Glomerular endothelial cell (primary cell): ENCODE results near the gene PKNOX1. TPM values are rescaled to one million over a fixed set of nuclear protein-coding genes. Genes with fewer than 3 reads are reported as not detected.
"Not testable (repeated sequence)": the region's sequence is repeated elsewhere in the genome, so short reads cannot be mapped to it uniquely, and the experiment has no call there.

Experiments
- DNase-seq: peaks from one replicate; pipeline ENCODE4 v3.0.0-alpha.2; 2011; ENCODE audit warnings: low read depth, low spot score; ENCODE audit errors: extremely low read depth
- total RNA-seq: library from RNA; depleted of rRNA; stranded (reverse); fragments of >200 nt; gene quantifications from 2 replicates; pipeline ENCODE4 v1.2.3, GENCODE V29; 2015

The PKNOX1 gene
- total RNA-seq, 1 donor from 2014 or later = 22.9 TPM

DNA sequence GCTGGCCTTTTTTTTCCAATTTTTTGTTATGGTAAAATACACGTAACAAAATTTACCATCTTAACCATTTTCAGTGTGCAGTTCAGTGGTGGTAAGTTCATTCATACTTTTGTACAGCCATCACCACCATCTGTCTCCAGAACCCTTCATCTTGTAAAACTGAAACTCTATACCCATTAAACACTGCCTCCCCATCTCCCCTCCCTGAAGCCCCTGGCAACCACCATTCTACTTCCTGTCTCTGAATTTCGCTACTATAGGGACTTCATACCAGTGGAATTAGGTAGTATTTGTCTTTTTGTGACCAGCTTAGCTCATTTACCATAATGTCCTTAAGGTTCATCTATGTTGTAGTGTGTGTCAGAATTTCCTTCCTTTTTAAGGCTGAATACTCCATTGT, 8.7 kb downstream of the PKNOX1 start:
- DNase-seq = no peak

DNA sequence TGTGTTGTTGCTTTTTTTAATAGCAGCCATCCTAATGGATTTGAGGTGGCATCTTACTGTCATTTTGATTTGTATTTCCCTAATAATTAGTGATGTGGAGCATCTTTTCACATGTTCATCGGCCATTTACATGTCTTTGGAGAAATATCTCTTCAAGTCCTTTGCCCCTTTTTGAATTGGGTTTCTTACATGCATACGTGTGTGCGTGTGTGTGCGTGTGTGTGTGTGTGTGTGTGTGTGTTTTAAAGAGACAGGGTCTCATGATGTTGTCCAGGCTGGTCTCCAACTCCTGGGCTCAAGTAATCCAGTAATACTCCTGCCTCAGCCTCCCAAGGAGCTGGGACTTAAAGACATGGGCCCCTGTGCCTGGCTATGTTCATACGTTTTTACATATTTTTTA, 9.5 kb downstream of the PKNOX1 start:
- DNase-seq = no peak

DNA sequence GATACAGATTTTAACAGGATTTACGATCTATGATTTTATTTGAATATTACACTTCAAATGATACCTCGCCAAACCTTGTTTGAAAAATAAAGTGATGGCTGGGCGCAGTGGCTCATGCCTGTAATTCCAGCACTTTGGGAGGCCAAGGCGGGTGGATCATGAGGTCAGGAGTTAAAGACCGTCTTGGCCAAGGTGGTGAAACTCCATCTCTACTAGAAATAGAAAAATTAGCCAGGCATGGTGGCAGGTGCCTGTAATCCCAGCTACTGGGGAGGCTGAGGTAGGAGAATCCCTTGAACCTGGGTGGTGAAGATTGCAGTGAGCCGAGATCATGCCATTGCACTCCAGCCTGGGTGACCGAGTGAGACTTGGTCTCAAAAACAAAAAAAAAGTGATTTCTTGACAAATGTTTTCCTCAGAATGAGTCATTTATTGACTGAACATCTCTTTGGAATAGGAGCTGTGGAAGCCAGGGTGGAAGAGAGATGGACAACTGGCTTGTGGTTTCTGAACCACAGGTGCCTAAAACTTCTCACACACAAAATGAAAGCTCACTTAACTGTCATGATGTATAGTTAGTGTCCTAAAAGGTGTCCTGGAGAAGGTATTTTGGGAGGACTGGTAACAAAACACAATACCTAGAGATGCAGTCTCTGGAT, 11.9 kb downstream of the PKNOX1 start:
- DNase-seq = no peak

GRCh38 chr21:42988236-42988965, 14.0 kb downstream of the PKNOX1 start:
- DNase-seq = no peak

DNA sequence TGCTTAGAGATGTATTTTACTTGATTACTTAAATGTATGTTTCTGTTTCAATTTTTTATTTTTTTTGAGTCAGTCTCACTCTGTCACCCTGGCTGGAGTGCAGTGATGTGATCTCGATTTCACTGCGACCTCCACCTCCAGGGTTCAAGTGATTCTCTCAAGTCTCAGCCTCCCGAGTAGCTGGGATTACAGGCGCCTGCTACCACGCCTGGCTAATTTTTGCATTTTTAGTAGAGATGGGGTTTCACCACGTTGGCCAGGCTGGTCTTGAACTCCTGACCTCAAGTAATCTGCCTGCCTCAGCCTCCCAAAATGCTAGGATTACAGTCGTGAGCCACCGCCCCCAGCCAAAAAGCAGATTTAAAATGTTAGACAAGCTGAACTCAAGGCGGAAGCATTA, 15.0 kb downstream of the PKNOX1 start:
- DNase-seq = not testable (repeated sequence)

- DNase-seq = no peak
Observed at GRCh38 chr21:42989816-42990650, 15.7 kb downstream of the PKNOX1 start.

DNA sequence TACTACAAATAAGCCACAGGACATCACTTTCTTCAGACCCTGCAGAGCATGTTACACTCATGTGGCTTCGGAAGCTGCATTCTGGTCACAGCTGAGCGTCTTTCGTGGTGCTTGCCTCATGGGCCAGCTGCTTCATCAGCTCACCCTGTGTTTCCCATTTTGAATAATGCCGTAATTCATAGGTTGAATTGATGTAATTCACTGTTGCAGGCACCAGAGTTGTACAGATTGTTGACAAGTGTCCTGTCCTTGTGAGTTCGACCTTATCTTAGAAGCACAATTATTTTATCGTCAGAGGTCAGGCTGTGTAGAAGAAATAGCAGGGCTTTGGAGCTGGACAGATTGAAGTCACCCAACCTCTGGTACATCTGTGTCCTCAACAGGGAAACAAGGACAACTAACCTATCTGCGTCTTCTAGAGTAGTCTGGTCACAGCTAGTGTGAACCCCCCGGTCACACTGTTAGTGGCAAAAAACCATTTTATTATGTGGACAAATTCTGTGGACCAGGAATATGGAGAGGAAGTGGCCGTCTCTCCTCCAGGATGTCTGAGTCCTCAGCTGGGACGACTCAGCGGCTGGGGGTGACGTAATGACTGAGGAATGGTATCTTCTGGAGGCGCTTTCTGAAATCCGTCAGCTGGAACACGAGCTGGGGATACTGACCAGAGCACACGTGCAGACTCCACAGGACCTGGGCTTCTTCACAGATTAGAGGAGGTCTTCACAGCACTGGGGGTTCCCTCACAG, 17.8 kb downstream of the PKNOX1 start:
- DNase-seq = peak; percentile 57

DNA sequence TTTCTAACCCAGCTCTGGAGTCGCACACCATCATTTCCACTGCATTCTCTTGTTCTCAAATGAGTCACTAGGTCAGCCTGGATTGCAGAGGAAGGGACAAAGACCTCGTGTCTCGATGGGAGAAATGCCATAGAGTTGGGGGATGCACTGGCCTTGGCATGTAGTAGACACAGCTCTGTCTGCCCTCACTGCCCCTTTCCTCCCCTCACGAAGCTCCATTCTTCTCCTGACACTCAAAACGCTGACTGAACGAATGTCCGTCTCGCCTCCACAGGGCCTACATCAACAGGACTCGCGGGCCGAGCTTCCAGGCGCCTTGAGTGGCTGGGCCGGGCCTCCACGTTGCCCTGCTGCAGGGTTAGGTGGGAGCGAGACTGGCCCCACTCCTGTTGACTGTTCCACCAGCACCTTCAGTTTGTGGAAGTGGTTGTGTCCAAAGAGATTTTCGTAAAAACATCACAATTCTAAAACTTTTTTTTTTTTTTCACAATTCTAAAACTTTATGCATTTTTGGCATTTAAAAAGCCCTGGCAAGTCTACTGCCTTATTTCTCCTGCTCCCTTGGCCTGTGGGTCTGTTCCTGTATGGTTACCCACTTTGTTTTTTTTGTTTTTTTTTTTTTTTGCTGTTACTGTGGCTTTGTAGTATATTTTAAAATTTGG, 18.8 kb downstream of the PKNOX1 start:
- DNase-seq = no peak

DNA sequence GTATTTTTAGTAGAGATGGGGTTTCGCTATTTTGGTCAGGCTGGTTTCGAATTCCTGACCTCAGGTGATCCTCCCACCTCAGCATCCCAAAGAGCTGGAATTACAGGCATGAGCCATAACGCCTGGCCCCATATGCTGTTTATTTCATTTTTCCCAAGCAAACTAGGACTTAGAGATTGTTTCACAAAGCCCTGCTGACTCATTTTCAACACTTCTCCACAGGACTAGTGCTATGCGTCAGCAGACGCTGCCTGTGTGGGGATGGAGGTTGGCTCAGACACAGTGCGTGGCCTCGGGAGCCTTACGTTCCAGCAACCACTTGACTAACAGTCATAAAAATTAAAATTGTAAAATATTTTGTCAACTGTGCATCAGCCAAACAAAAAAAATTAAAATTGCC, 22.7 kb downstream of the PKNOX1 start:
- no peak for DNase-seq

DNA sequence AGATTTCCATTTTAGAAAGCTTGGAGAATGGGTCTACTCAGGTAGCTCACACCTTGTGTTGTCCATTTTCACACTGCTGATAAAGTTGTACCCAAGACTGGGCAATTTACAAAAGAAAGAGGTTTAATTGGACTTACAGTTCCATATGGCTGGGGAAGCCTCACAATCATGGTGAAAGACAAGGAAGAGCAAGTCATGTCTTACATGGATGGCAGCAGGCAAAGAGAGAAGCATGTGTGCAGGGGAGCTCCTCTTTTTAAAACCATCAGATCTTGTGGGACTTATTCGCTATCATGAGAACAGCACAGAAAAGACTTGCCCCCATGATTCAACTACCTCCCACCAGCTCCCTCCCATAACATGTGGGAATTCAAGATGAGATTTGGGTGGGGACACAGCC, 23.6 kb downstream of the PKNOX1 start:
- DNase-seq = not testable (repeated sequence)

DNA sequence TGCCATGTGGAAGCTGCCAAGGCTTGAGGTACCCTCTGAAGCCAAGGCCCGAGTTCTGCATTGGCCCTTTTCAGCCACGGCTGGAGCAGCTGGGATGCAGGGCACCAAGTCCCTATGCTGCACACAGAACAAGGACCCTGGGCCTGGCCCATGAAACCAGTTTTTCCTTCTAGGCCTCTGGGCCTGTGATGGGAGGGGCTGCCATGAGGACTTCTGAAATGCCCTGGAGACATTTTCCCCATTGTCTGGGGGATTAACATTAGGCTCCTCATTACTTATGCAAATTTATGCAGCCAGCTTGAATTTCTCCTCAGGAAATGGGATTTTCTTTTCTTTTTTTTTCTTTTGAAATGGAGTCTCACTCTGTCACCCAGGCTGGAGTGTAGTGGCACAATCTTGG, 24.8 kb downstream of the PKNOX1 start:
- not testable (repeated sequence) for DNase-seq

DNA sequence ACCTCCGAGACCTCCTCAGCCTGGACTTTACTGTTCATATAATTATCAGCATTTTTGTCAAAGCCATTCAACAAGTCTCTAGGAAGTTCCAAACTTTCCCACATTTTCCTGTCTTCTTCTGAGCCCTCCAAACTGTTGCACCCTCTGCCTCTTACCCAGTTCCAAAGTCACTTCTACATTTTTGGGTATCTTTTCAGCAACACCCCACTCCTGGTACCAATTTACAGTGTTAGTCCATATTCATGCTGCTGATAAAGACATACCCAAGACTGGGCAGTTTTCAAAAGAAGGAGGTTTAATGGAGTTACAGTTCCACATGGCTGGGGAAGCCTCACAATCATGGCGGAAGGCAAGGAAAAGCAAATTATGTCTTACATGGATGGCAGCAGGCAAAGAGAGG, 25.7 kb downstream of the PKNOX1 start:
- not testable (repeated sequence) for DNase-seq

DNA sequence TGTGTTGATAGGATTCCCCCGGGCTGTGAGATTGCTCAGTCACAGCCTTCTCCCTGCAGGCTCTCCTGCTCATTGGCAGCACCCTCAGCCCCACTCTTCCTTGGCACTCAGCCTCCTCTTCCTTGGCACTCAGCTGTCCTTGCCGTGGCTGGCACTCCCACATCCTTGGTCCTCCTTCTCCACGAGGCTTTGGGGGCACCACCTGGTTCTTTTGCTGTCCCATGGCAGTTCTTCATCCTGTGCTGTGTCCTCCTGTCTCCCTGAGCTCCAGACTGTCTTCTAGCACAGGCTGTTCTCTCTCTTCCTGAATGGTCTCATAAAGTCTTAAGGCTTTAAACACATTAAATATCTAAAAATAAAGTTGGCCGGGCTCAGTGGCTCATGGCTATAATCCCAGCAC, 27.0 kb downstream of the PKNOX1 start:
- no peak for DNase-seq

- no peak for DNase-seq
Observed at GRCh38 chr21:43004926-43005325, 30.6 kb downstream of the PKNOX1 start.

DNA sequence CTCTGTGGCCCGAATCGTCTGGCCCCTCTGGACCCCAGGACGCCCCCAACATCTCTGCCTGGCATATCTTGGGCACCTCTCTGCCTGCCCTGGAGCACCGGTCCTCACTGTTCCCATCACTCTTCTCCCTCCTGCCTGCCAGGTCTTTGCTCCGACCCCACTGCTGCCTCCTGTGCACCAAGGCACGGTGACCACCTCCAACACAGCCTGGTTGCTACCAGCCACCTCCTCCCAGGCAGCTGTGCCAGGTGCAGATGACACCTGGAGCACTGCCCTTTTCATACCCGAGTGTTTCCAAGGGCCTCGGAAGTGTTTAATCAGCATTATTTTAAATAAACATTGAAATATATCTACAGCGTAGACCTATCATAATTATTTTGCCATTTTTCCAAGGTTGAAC, 31.3 kb downstream of the PKNOX1 start:
- no peak for DNase-seq

- not testable (repeated sequence) for DNase-seq
Observed at GRCh38 chr21:43006051-43006873, 31.9 kb downstream of the PKNOX1 start.

DNA sequence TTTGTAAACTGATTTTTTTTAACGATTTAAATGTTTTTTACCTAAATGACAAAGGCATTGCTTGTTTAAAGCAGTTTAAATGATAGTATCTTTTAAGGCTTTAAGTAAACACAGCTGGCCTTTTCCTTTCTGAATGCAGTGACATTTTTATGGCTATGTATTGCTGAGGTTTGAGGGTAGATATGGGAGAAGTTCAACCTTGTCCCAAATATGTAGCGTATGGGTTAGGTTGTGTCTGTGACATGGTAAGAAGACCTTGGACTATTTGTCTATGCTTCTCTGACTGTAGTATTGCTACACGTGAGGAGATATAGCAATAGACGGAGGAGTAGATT, 32.5 kb downstream of the PKNOX1 start:
- no peak for DNase-seq

GRCh38 chr21:43012596-43012995, 38.2 kb downstream of the PKNOX1 start:
- DNase-seq = no peak

DNA sequence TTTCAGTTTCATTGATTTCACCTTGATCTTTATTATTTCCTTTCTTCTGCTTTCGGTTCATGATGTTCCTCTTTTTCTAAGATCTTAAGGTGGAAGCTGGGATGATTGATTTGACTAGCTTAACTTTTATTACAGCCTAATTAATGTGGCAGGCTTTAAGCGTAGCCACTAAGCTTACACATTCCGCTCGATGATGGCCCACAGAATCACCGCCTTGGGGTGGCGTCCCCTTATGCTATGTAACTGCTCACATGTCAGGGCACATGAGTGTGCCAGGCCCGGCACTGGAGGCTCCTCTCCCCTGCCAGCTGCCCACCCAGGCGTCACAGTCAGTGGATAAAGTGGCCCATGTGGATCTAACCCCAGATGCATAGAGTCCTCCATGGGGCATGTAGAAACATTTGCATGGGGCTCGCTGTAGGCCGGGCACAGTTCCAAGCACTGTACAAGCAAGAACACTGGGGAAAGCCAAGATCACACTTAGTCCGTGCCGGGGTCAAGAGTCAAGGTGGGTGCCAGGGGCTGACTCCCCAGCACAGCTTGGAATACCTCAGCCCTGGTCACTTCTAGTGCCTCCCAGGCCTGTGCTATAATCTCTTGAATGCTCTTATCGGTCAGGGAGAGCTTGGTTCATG, 41.7 kb downstream of the PKNOX1 start:
- no peak for DNase-seq
